NCI-H146 treated with DMSO at 0.1 percent for 48 hours (cell line): Measurements from ENCODE around the gene MSX1.

Source experiments
- DNase-seq: peaks from one replicate; lab custom pipeline; 2025; ENCODE audit not compliant: unreplicated experiment; lab: John Stamatoyannopoulos, UW

MSX1 gene

DNA sequence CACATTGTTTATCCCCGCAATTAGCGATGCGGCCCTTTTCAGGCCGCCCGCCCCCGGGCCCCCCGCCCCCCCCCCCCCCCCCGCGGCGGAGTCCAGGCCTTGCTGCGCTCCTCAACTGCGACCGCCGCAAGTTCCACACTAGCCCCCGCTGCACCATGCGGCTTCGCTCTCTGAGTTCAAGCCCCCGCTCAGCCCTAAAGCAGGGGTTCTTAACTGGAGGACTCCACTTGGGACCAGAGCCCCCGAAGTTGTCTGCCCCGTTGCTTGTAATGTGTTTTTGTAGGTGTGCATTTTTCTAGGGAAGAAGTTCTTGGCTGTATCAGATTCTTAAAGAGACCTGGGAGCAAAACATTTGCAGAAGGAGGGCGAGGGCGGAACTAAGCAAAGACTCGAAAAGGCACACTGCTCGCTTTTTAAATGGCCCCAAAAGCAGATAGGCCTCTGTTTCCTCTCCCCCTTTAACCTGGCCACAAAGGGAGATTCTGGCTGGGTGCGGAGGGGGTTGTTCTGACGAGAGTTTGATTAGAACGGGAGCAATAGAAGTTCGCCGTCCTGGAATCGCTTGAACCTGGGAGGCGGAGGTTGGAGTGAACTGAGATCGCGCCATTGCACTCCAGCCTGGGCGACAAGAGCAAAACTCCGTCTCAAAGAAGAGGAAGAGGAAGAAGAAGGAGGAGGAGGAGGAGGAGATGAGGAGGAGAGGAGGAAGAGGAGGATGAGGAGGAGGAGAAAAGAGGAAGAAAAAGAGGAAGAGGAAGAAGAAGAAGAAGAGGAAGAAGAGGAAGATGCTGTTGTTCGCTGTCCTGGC lies 2.3 kb upstream of the MSX1 start:
- no peak for DNase-seq

DNA sequence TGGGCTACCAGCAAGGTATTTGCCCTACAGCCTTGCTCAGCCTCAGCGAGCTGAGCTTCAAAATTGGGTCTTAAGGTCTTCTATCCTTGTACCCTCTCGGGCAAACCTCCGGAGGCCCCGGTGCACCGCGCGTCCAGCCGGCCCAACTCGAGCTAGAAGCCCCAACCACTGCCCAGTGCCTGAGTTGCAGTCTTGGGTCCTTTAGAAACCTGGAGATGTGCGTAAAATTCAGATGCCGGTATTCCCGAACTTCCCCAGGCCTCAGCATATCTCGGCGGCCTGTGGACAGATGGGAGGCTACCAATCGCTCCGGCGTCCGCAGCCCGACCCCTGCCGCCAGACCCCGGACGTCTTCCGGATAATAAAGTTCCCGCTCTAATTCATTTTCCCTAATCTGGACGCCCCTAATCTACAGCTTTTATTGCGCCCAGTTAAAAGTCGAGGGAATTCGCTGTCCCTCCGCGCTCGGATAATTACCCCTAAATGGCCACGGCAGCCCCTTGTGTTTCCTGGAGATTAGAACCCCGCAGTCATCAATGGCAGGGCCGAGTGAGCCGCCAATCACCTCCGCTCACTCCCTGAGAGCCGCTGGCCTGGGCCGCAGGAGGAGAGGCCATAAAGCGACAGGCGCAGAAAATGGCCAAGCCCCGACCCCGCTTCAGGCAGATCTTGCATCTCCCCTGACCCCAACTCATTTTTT lies 1.5 kb upstream of the MSX1 start:
- no peak for DNase-seq

DNA sequence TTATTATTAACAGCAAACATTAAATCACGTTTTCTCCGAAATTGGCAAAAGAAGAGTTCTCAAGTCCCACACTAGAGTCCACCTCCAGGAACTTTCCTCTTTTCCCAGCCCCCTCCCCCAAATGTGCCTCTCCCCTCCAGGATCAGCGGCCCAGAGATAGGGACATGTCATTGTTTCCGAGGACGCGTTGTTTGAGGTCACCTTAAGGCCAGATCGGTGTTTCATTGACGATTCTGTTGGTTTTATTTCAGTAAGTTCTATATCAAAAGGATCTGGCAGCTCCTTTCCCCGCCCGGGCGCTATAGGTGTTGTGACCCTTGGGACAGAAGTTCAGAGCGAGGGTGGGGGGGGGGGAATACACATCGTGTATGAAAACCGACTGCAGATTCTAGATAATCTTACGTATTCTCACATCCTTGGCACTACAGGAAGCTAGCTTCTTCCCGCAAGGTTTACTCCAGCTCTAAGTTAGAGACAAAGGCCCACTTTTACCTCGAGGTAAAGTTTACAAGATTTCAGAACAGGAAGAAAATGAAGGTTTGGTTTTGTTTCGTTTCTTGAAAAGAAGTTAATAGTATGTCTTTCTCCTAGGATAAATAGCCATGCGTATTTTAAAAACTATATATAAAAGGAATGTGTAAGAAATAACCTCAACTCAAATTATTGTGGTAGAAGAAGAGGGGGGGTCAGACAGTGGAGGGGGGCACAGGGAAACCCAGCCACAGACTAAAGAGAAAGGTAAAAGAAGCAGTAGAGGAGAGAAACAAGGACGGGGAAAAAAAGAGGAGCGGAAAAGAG lies 739 bp upstream of the MSX1 start:
- no peak for DNase-seq

DNA sequence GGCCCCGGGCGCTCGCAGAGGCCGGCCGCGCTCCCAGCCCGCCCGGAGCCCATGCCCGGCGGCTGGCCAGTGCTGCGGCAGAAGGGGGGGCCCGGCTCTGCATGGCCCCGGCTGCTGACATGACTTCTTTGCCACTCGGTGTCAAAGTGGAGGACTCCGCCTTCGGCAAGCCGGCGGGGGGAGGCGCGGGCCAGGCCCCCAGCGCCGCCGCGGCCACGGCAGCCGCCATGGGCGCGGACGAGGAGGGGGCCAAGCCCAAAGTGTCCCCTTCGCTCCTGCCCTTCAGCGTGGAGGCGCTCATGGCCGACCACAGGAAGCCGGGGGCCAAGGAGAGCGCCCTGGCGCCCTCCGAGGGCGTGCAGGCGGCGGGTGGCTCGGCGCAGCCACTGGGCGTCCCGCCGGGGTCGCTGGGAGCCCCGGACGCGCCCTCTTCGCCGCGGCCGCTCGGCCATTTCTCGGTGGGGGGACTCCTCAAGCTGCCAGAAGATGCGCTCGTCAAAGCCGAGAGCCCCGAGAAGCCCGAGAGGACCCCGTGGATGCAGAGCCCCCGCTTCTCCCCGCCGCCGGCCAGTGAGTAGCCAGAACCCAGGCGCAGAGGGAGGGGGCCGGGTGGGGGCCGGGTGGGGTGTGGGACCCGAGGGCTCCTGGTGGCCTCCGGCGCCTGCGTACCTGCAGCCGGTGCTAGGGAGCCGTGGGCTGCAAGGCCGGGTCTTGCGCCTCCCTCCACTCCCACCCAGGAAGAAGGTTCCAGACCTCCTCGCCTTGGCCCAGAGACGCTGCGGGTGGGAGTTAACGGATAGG lies 534 bp downstream of the MSX1 start:
- DNase-seq: no peak

DNA sequence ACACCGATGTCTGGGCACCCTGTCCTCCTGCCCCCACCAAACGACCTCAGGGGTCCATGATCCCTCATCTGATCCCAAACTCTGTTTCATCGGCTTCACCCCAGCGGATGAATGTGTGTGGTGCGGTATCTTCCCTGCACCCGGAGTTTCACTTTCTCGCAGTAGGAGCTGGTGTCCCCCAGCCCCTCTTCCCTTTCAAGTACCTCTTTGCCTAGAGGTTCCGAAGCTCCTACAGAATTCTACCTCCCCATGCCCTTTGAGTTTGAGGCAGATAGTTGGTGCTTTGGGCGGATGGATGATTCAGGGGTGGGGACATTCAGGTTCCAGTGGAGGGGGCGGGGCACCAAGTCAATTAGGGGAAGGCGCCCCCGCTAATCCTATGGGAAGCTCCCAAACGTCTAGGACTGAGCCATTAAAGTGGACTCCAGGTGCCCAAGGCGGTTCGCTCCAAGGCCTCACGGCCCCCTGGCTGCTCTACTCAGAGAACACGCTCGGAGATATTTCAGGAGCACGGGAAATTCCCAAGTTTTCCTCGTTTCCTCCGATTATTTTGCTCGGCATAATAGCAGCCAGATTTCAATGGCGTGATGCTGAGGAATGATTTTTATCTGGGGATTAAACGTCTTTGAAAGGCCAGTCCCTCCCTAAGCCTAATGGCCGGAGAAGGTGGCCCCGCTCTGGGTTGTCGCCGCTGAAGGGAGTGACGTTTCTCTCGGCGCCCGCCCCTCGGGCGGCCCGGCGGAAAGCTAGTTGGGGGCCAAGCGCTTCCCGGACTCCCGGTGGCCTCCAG lies 1.3 kb downstream of the MSX1 start:
- DNase-seq: no peak

DNA sequence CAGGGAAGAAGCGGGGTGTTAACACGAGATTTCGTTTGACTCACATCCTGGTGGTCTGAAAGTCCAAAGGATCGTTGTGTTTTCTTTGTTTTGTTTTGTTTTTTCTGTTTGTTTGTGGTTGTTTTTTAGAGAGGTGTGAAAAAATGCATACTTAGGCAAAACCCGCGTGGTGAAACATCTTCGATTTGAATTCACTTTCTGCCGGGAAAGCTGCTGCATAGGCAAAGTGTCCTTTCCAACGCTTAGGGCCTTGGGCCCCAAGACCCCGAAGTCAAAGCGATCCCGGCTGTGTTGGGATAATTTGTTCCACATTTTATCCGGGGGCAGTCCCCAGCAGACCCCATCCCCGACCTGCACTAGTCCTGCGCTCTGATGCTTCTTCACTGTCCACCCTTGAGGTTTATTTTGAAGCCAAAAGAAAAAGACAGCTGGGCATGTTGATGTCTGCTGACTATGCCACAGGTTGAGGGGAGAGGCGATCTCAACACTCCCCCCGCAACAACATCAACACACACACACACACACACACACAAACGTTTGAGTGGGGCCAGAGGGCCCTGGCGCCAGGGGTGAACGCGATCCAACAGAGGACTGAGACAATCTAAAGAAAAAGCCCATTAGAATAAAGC lies 2.0 kb downstream of the MSX1 start:
- DNase-seq: no peak

DNA sequence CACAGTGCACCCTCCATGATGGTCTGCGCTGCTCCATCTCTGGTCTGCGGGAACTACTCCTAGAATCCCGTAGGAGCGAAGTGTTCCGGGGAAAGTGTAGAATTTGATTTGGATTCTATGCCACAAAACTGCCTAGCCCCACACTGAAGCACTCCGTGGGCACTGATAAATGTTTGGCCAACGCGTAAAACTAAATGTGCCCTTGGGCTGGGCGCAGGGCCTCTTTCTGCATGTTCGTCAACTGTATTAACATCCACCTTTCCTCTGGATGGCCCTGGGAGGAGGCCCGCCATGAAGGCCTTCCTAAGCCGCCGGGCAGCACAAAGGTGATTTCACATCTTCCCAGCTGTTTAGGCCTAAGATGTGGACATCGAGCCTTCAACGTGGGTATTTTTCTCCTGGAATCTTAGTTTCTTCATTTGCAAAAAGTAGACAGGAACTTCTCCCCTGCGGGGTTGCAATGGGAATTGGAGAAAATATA lies 2.6 kb downstream of the MSX1 start:
- no peak for DNase-seq

DNA sequence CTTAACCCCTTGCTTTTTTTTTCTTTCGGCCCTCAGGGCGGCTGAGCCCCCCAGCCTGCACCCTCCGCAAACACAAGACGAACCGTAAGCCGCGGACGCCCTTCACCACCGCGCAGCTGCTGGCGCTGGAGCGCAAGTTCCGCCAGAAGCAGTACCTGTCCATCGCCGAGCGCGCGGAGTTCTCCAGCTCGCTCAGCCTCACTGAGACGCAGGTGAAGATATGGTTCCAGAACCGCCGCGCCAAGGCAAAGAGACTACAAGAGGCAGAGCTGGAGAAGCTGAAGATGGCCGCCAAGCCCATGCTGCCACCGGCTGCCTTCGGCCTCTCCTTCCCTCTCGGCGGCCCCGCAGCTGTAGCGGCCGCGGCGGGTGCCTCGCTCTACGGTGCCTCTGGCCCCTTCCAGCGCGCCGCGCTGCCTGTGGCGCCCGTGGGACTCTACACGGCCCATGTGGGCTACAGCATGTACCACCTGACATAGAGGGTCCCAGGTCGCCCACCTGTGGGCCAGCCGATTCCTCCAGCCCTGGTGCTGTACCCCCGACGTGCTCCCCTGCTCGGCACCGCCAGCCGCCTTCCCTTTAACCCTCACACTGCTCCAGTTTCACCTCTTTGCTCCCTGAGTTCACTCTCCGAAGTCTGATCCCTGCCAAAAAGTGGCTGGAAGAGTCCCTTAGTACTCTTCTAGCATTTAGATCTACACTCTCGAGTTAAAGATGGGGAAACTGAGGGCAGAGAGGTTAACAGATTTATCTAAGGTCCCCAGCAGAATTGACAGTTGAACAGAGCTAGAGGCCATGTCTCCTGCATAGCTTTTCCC lies 3.4 kb downstream of the MSX1 start:
- no peak for DNase-seq

DNA sequence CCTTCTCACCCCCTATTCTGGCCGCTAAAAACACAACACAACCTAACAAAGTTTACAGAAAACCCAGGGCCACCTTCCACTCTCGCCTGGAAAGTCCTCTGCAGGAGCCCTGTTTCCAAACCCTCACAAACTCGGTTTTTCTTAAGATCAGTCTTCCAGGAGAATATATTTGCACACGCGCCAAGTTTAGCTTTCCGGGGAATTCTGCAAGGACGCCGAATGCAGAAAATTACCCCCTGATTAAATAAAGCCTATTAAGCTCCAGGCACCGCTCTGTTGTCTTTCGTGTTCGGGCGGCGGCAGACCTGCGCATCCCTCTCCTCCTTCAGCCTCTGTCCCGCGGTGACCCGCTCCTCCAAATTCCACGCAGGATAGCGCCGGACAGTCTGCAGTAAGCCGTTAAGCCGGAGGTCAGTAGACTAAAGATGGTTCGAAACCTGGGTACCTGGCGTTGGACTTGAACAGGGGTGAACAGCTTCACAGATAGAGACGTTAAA lies 5.0 kb downstream of the MSX1 start:
- DNase-seq: no peak

DNA sequence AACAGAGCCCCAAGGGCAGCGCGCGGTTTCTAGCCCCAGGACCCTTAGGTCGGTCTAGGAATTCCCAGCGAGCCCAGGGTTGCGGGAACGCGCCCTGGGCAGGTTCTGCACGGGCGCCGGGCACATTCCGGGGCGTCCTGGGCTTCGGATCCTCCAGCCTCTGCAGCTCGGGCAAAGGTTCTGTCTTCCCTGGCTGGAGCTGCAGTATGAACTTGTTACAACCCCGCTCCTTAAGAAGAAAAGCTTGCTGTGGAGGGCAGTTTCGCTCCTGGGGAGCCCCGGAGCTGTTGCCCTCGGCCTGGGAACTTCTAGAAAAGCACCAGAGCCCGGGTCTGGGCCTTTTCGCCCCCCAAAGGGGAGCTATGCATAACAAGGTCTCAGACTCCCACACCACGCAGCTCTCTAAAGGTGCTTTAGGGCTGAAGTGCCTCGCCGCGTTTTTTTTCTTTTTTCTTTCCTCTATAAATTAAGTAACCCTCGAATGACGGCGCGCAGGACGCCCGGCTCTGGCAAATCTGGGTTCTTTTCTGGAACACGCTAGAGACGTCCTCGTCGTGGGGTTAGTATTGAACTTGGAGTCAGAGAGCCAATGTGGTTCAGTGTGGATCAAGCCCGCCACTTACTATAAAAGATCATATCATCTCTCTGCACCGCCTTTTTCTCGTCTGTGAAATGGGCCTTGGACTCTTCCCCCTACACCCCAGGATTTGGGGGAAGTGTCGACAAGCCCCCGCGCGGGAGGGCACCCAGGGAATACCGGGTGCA lies 5.7 kb downstream of the MSX1 start:
- DNase-seq: no peak

DNA sequence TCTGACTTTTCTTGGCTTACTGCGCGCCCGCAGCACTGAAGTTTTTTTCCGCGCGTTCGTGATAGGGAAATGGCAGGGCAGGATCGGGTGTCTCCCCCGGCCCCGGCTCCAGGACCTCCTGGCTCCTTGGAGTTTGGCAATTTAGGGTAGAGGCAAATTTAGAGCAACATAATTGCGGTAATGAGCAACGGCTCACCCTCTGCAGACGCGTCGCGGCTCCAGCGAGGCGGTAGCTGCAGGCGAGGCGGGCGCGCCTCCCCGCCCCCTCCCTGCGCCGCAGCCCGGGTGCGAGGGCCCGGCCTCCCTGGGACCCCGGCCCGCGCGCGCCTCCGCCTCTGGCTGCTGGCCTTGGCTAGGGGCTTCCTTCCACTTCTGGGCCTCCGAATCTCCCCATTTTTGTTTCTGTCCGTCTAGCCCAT lies 6.2 kb downstream of the MSX1 start:
- DNase-seq: no peak

DNA sequence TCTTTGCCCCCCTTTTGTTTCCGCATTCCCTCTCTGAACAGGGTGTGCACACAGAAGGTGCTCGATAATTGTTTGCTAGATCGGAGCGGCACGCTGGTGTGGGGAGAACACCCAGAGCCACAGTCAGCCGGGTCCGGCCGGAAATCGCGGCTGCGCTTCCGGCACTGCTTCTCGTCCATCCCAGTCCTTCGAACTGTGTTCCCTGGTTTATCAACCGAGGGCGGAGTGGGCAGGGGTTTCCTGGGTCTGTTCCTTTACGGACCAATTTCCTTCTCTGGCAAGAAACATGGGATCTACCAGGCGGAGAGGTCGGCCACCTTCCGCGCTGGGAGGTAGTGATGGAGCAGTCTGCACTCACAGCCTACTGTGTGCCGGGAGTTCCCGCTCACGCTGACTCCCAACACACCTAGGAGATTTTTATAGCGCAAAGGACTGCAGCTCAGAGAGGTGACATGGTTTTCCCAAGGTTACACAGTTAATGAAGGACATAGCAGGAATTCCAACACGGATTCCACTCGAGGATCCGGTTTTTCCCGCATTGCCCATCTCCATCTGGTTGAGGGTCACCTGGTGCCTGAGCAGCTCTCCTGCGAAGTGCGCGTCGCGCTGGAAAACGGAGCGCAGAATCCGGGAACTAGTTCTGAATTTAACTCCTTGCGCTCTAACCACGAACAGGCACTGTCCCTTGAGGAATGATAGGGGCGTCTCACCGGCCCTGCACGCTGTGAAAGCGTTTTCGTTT lies 6.8 kb downstream of the MSX1 start:
- DNase-seq: no peak

DNA sequence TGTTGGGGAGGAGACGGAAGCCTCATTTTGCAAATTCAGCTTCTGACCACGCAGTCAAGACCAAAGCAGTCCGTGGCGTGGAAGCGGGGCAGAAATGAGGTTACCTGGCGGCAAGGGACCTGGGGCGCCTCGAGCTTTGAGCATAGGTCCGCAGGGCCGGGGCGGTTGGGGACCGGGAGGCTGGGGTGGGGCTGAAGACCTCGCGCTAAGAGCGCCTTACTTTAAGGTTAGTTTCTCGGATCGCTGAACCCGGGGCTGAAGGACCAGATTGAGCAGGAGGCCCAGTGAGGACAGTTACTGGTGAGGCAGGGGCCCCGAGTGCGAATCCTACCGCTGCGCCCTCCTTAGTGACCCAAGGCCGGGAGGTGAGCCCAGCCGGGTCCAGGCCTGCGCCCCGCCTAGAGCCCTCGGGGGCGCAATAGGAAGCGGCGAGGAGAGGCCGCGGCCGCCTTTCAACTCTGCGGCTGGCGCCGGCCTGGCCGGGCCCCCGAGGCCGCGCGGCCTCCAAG lies 7.5 kb downstream of the MSX1 start:
- no peak for DNase-seq

DNA sequence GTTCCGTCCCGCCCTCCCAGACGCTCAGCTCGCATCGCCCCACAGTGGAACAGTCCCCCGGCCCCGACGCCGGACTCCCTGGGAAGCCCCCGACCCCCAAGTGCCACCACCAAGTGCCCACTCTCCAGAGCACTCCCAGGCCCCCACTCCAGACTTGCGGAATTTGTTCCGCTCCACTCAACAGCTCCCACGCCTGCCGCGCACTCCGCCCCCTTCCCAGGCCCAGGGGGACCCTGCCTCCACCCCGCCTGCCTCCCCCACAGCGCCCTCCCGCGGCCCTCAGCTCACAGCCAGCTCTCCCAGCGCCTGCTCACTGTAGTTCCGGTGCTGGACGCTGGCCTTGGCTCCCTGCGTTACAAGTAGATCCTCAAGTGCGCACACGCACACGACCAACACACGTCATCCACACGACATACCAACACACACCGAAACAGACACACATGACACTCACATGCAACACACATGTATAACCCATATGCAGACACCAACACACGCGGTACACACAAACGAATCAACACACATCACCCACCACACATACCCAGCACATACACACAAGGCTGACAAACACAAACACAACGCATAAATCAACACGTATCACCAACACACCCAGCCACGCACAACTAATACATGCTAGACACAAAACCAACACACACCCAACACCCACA lies 8.0 kb downstream of the MSX1 start:
- DNase-seq: no peak

DNA sequence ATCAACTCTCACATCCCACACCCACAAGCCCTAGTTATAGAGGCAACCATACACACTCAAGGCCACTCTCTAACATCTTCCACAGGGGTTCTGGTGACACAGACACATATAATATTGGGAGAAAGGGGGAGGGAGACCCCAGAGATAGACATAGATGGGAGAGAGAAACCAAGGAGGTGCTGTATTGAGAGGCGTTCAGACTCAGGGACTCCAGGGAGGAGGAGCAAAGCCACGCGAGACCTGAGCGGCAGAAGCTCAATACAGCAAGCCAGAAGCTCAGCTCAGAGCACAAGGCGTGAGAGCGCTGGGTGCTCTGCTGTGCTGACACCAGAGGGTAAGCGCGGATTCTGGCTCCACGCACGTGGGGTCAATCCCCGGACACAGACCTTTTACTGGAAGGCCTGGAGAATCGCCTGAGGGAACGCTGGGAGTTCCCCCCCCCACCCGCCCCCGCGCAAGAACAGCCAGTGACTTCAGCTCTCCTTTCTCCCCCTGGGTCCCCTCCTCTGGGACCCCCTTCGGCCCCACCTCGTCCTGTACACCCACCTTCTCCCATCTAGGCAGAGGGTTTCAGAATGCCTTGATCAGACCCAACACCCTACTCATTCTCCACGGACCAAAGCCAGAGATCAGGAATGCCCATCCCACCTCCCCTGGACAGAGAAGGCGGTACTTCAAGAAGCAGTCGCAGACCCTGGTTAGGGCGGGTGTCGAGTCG lies 8.7 kb downstream of the MSX1 start:
- no peak for DNase-seq
